Kidney tubule cell (primary cell): ENCODE data around the gene MRPS18C.
"Not testable (repeated sequence)": the region's sequence is repeated elsewhere in the genome, so short reads cannot be mapped to it uniquely, and the experiment has no call there.

Experiments used
- DNase-seq: peaks from one replicate; pipeline ENCODE4 v3.0.0-alpha.2; 2018; ENCODE audit warnings: low spot score

The MRPS18C gene

GRCh38 chr4:83455281-83456183, at the start of gene MRPS18C, which contains the start of gene HELQ:
Gene MRPS18C, plus strand, starts transcription at chr4:83456058. Its CDS starts 20 bp downstream, at chr4:83456078.
Gene HELQ, minus strand, starts transcription at chr4:83455823. Its CDS starts 130 bp downstream, at chr4:83455693.
- peak; percentile 99 for DNase-seq

GRCh38 chr4:83408908-83409307, 47.0 kb upstream of the MRPS18C start:
- DNase-seq: no peak

- DNase-seq: no peak
Measured at GRCh38 chr4:83413676-83414075, 42.2 kb upstream of the MRPS18C start.

GRCh38 chr4:83417566-83417965, 38.3 kb upstream of the MRPS18C start:
- DNase-seq: no peak

- no peak for DNase-seq
Measured at GRCh38 chr4:83418211-83418610, 37.6 kb upstream of the MRPS18C start.

GRCh38 chr4:83431200-83431599, 24.7 kb upstream of the MRPS18C start:
- DNase-seq: no peak

- no peak for DNase-seq
Measured at GRCh38 chr4:83436680-83437079, 19.2 kb upstream of the MRPS18C start.

GRCh38 chr4:83438719-83439118, 17.1 kb upstream of the MRPS18C start:
- DNase-seq: peak; percentile 20

GRCh38 chr4:83440148-83440814, 15.6 kb upstream of the MRPS18C start:
- DNase-seq: no peak

- no peak for DNase-seq
Measured at GRCh38 chr4:83440899-83441298, 15.0 kb upstream of the MRPS18C start.

GRCh38 chr4:83449009-83449408, 6.8 kb upstream of the MRPS18C start:
- DNase-seq: no peak

GRCh38 chr4:83454686-83455085, 1.2 kb upstream of the MRPS18C start:
- DNase-seq: peak; percentile 7

GRCh38 chr4:83456184-83456501, 285 bp downstream of the MRPS18C start:
- no peak for DNase-seq

- no peak for DNase-seq
Measured at GRCh38 chr4:83473423-83473822, 17.6 kb downstream of the MRPS18C start.

GRCh38 chr4:83473966-83474365, 18.1 kb downstream of the MRPS18C start:
- DNase-seq: no peak

- peak; percentile 95 for DNase-seq
Measured at GRCh38 chr4:83484500-83485461, 28.9 kb downstream of the MRPS18C start, which contains the start of gene ABRAXAS1. Gene ABRAXAS1, minus strand, starts transcription at chr4:83485100. Its CDS starts 28 bp downstream, at chr4:83485072.

- DNase-seq: no peak
Measured at GRCh38 chr4:83486457-83487129, 30.7 kb downstream of the MRPS18C start.

GRCh38 chr4:83489711-83490326, 34.0 kb downstream of the MRPS18C start:
- no peak for DNase-seq

GRCh38 chr4:83490876-83491450, 35.1 kb downstream of the MRPS18C start:
- DNase-seq: peak; percentile 37

- DNase-seq: not testable (repeated sequence)
Measured at GRCh38 chr4:83496085-83496917, 40.4 kb downstream of the MRPS18C start.
